SK-N-SH (cell line): ENCODE results near the gene NEK5. TPM values are rescaled to one million over a fixed set of nuclear protein-coding genes. Genes with fewer than 3 reads are reported as not detected.

Experiments
- CTCF ChIA-PET: fragments of 300-600, 350-600 bp; formaldehyde crosslinking; extraction: SDS; loops from one replicate; lab custom pipeline; 2021; lab: Yijun Ruan, JAX
- POLR2A ChIA-PET: fragments of 350-600 bp; sonication (Branson Sonifier 250); formaldehyde crosslinking; extraction: SDS; loops from one replicate; lab custom pipeline; 2020; ENCODE audit warnings: antibody characterized with exemption, inconsistent platforms; lab: Yijun Ruan, JAX
- DNase-seq: peaks from one replicate; pipeline ENCODE4 v3.0.0; 2012
- H2AFZ ChIP-seq: fragments of 200-600 bp; sonication (generic); 2 replicates; pipeline ENCODE4 v1.8.1; 2016; ENCODE audit warnings: antibody characterized with exemption, mild to moderate bottlenecking, low read depth
- H3F3A ChIP-seq: fragments of 200-600 bp; sonication (generic); replicated peaks from 2 replicates; pipeline ENCODE3; 2016; ENCODE audit warnings: antibody characterized with exemption, mild to moderate bottlenecking; ENCODE audit not compliant: insufficient read depth
- H3K27ac ChIP-seq, 2 experiments: fragments of 200-500 bp in 1 of 2; fragments of 200-600 bp in 1 of 2; sonication (Bioruptor generic) in 1 of 2; sonication (generic), shearing (Covaris generic) in 1 of 2; 2 replicates each; pipeline versions ENCODE4 v1.5.1 to v1.6.1; 2014 to 2016; ENCODE audit warnings: low read depth in 2 of 2, inconsistent platforms in 1 of 2, low read length in 1 of 2, mild to moderate bottlenecking in 1 of 2, mixed read lengths in 1 of 2
- H3K27me3 ChIP-seq: fragments of 200-600 bp; sonication (generic), shearing (Covaris generic); 2 replicates; pipeline ENCODE4 v1.6.1; 2016; ENCODE audit warnings: mixed run types; ENCODE audit not compliant: insufficient read depth
- H3K36me3 ChIP-seq, 2 experiments: fragments of 200-500 bp in 1 of 2; fragments of 200-600 bp in 1 of 2; sonication (Bioruptor generic) in 1 of 2; sonication (generic) in 1 of 2; replicated peaks in 1 of 2; 2 replicates each; pipeline versions ENCODE3 to v1.5.1; 2014 to 2016; ENCODE audit warnings: low read length in 1 of 2, mild to moderate bottlenecking in 1 of 2; ENCODE audit not compliant: insufficient read depth in 2 of 2, control insufficient read depth in 1 of 2
- H3K4me1 ChIP-seq, 2 experiments: fragments of 200-500 bp in 1 of 2; fragments of 200-600 bp in 1 of 2; sonication (Bioruptor generic) in 1 of 2; sonication (generic), shearing (Covaris generic) in 1 of 2; 2 replicates each; pipeline versions ENCODE4 v1.5.1 to v1.6.1; 2014 to 2016; ENCODE audit warnings: low read depth in 1 of 2, low read length in 1 of 2, mixed run types in 1 of 2; ENCODE audit not compliant: insufficient read depth in 2 of 2, control insufficient read depth in 1 of 2
- H3K4me2 ChIP-seq: fragments of 200-600 bp; sonication (generic), shearing (Covaris generic); 2 replicates; pipeline ENCODE4 v1.6.1; 2017; ENCODE audit warnings: mixed run types
- H3K4me3 ChIP-seq, 2 experiments: fragments of 200-500 bp in 1 of 2; fragments of 200-600 bp in 1 of 2; sonication (Bioruptor generic) in 1 of 2; sonication (generic), shearing (Covaris generic) in 1 of 2; 2 replicates each; pipeline versions ENCODE4 v1.5.1 to v1.8.1; 2014 to 2016; ENCODE audit warnings: low read depth in 2 of 2, inconsistent platforms in 1 of 2, low read length in 1 of 2, mild to moderate bottlenecking in 1 of 2, mixed read lengths in 1 of 2, moderate library complexity in 1 of 2
- H3K79me2 ChIP-seq: fragments of 200-600 bp; sonication (generic); 2 replicates; pipeline ENCODE4 v1.8.1; 2017; ENCODE audit warnings: mild to moderate bottlenecking; ENCODE audit not compliant: insufficient read depth
- H3K9ac ChIP-seq: fragments of 200-600 bp; sonication (generic); 2 replicates; pipeline ENCODE4 v1.6.1; 2017; ENCODE audit warnings: mixed run types
- H3K9me2 ChIP-seq: fragments of 200-600 bp; sonication (generic); 2 replicates; pipeline ENCODE4 v1.6.1; 2017; ENCODE audit warnings: mixed run types
- H3K9me3 ChIP-seq: fragments of 200-600 bp; sonication (generic); 2 replicates; pipeline ENCODE4 v1.6.1; 2017; ENCODE audit warnings: mixed run types, mild to moderate bottlenecking, moderate library complexity
- H4K20me1 ChIP-seq: fragments of 200-600 bp; sonication (generic); 2 replicates; pipeline ENCODE4 v1.6.1; 2017; ENCODE audit warnings: mild to moderate bottlenecking, mixed run types; ENCODE audit not compliant: insufficient read depth
- EP300 ChIP-seq, 2 experiments: IDR thresholded peaks; 2 replicates each; pipeline versions ENCODE4 v1.4.0 to v1.6.1; 2012; ENCODE audit warnings: borderline replicate concordance in 1 of 2, low read depth in 1 of 2, low read length in 1 of 2
- FOSL2 ChIP-seq: IDR thresholded peaks from 2 replicates; pipeline ENCODE4 v1.4.0; 2012; ENCODE audit warnings: low read depth, mild to moderate bottlenecking, moderate library complexity, borderline replicate concordance
- FOXM1 ChIP-seq: IDR thresholded peaks from 2 replicates; pipeline ENCODE4 v1.4.0; 2012; ENCODE audit warnings: low read depth, mild to moderate bottlenecking
- JUND ChIP-seq: IDR thresholded peaks from 2 replicates; pipeline ENCODE4 v1.4.0; 2012
- POLR2AphosphoS5 ChIP-seq: IDR thresholded peaks from 2 replicates; pipeline ENCODE4 v1.6.1; 2012; ENCODE audit warnings: low read depth, low read length
- RAD21 ChIP-seq: IDR thresholded peaks from 2 replicates; pipeline ENCODE4 v1.6.1; 2012; ENCODE audit warnings: mild to moderate bottlenecking, low read length
- RFX5 ChIP-seq: IDR thresholded peaks from 2 replicates; pipeline ENCODE4 v1.6.1; 2012; ENCODE audit warnings: mild to moderate bottlenecking, improper control_type of control experiment, low read length
- SIN3A ChIP-seq: IDR thresholded peaks from 2 replicates; pipeline ENCODE4 v1.6.1; 2012; ENCODE audit warnings: low read depth, mild to moderate bottlenecking, low read length, moderate library complexity, borderline replicate concordance
- SMC3 ChIP-seq: IDR thresholded peaks from 2 replicates; pipeline ENCODE4 v1.6.1; 2012; ENCODE audit warnings: low read depth, low read length, improper control_type of control experiment
- TEAD4 ChIP-seq: IDR thresholded peaks from 2 replicates; pipeline ENCODE4 v1.4.0; 2012; ENCODE audit warnings: mild to moderate bottlenecking, borderline replicate concordance; ENCODE audit not compliant: insufficient read depth
- YY1 ChIP-seq: IDR thresholded peaks from 2 replicates; pipeline ENCODE4 v1.4.0; 2012; ENCODE audit warnings: low read depth, mild to moderate bottlenecking
- WGBS: methylation state at CpG from one replicate; pipeline ENCODE4 v1.1.6; 2017; ENCODE audit warnings: low lambda C conversion rate; 5-methylcytosine and 5-hydroxymethylcytosine counted together
- polyA plus RNA-seq, 3 experiments: library from polyadenylated mRNA; depleted of rRNA; stranded (reverse); fragments of >200 nt; gene quantifications; 2 replicates each; pipeline ENCODE4 v1.2.3, GENCODE V29; 2012
- TF ChIP-seq, protein P1 (sequence below): fragments of 200-600 bp; sonication (generic); IDR thresholded peaks from 2 replicates; pipeline ENCODE4 v1.6.1; 2017; ENCODE audit warnings: antibody characterized with exemption, mild to moderate bottlenecking, moderate library complexity

NEK5 gene
- polyA plus RNA-seq, 1 of the 3 experiments (the other 2 are of a cell fraction): 0.07 TPM

DNA sequence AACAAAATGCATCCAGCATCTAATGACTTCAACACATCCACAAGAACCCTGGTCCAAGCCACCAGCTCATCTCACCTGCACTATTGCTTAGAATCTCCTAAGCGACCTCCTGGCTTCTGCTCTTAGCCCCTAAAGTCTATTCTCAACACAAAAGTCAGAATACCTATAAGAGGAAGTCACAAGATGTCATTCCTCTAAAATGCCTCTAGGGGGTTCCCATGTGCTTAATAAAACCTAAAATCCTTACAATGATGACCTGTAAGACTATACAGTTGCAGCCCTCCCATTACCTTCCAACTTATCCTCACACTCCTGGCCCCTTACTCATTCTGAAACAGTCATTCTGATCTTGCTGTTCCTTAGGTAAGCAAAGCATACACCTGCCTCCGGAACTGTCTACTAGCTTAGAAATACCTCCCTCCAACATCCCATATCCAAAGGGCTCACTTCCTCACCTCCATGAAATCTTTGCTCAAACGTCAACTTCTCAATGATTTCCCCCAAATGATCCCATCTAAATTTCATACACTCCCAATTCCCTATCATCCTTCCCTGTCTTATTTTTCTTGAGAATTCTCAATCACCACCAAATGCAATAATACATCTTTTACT is 127.6 kb downstream of the NEK5 start:
- DNase-seq: peak; percentile 64
- H3K9ac ChIP-seq: no peak overlapping the region
- H3K4me3 ChIP-seq: no peak overlapping the region; a peak in 1 of 4 replicates
- H3K9me2 ChIP-seq: no peaks in the 10 kb centered on the region
- H3K27me3 ChIP-seq: no peaks in the 10 kb centered on the region
- H3K27ac ChIP-seq: no peak overlapping the region
- TF ChIP-seq JUND (no peak), FOSL2 (no peak), SIN3A (no peak), RAD21 (peak; percentile 75), SMC3 (peak; percentile 55), YY1 (no peak), POLR2AphosphoS5 (no peak), TEAD4 (no peak), FOXM1 (no peak)
- TF ChIP-seq, protein P1, sequence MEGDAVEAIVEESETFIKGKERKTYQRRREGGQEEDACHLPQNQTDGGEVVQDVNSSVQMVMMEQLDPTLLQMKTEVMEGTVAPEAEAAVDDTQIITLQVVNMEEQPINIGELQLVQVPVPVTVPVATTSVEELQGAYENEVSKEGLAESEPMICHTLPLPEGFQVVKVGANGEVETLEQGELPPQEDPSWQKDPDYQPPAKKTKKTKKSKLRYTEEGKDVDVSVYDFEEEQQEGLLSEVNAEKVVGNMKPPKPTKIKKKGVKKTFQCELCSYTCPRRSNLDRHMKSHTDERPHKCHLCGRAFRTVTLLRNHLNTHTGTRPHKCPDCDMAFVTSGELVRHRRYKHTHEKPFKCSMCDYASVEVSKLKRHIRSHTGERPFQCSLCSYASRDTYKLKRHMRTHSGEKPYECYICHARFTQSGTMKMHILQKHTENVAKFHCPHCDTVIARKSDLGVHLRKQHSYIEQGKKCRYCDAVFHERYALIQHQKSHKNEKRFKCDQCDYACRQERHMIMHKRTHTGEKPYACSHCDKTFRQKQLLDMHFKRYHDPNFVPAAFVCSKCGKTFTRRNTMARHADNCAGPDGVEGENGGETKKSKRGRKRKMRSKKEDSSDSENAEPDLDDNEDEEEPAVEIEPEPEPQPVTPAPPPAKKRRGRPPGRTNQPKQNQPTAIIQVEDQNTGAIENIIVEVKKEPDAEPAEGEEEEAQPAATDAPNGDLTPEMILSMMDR: peak; percentile 72
- no peaks in the 10 kb centered on the region for H3K9me3 ChIP-seq
- WGBS: 61% methylated on average over 3 of the region's 3 CpGs
- no peaks in the 10 kb centered on the region; a peak in 1 of 4 replicates for H3K4me1 ChIP-seq
- ChIA-PET POLR2A (no interaction called here), CTCF (interaction anchor here (0.5 to 3.8 kb wide), 12 partner anchors 9 to 166 kb away, joined by 3 to 35 read pairs (median 3); partner anchors contain the start of gene NEK5)
- no peak overlapping the region for H2AFZ ChIP-seq
- no peak overlapping the region for H3K4me2 ChIP-seq
- H3K36me3 ChIP-seq: no peaks in the 10 kb centered on the region
- H3K79me2 ChIP-seq: no peaks in the 10 kb centered on the region
- H3F3A ChIP-seq: no peaks in the 10 kb centered on the region
- no peaks in the 10 kb centered on the region for H4K20me1 ChIP-seq

DNA sequence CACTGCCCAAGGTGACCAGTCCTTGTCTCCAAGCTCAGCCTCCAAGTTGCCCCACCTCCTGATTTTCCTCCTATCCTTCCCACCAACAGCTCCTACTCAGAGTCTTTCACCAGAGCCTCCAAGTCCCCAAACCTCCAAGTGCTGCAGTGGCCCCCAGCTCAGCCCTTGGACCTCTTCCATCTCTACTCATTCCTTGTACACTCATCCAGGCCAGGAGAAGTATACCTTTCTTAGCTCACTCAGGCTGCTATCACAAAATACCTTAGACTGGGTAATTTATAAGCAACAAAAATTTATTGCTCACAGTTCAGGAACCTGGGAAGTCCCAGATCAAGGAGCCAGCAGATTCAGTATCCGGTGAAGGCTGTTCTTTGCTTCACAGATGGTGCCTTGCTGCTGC is 129.0 kb downstream of the NEK5 start:
- POLR2A ChIA-PET: no interaction called here
- H3K4me3 ChIP-seq: no peak overlapping the region

More for the DNA sequence above, 129.0 kb downstream of the NEK5 start:
- no peaks in the 10 kb centered on the region for H3K79me2 ChIP-seq
- H4K20me1 ChIP-seq: no peaks in the 10 kb centered on the region
- no peaks in the 10 kb centered on the region for H3K36me3 ChIP-seq
- no peak overlapping the region for H3K27ac ChIP-seq
- H3K4me1 ChIP-seq: no peaks in the 10 kb centered on the region; a peak in 1 of 4 replicates
- H3K4me2 ChIP-seq: no peak overlapping the region
- 33% methylated on average over 1 of the region's 1 CpG for WGBS
- no peak overlapping the region for H3K9ac ChIP-seq
- TF ChIP-seq RFX5: no peak
- TF ChIP-seq EP300 (IDR thresholded peaks at IDR 0.05; ENCODE audit: borderline replicate concordance in 1 of 2, low read depth in 1 of 2, low read length in 1 of 2): no peak
- H2AFZ ChIP-seq: no peak overlapping the region
- no peak for DNase-seq
- no peaks in the 10 kb centered on the region for H3F3A ChIP-seq
- H3K27me3 ChIP-seq: no peaks in the 10 kb centered on the region
- H3K9me2 ChIP-seq: no peaks in the 10 kb centered on the region
- H3K9me3 ChIP-seq: no peaks in the 10 kb centered on the region
- CTCF ChIA-PET: interaction anchor here (1.2 to 3.8 kb wide), 3 partner anchors 17 to 128 kb away, joined by 3 to 35 read pairs (median 4); partner anchors contain the start of gene NEK5
